Keratinocyte (primary cell): ENCODE data around the gene LACTBL1. TPM values are rescaled to one million over a fixed set of nuclear protein-coding genes. Genes with fewer than 3 reads are reported as not detected.

ENCODE experiments used
- DNase-seq: peaks from one replicate; pipeline ENCODE4 v3.0.0-alpha.2; 2011; ENCODE audit warnings: low read depth, missing footprints, low spot score
- FAIRE-seq: peaks from 2 replicates; lab custom pipeline; 2011; peaks lifted over from hg19 to GRCh38; lab: Jason Lieb, UNC
- H2AFZ ChIP-seq: 2 replicates; pipeline ENCODE4 v1.6.0; 2012; ENCODE audit warnings: low read length, control low read depth, inconsistent platforms; ENCODE audit not compliant: control insufficient read depth
- H3K27ac ChIP-seq: 2 replicates; pipeline ENCODE4 v1.5.1; 2011; ENCODE audit warnings: low read length; ENCODE audit not compliant: control insufficient read depth, insufficient read depth
- H3K27me3 ChIP-seq: 3 replicates; pipeline ENCODE4 v1.6.0; 2011; ENCODE audit warnings: low read length; ENCODE audit not compliant: control insufficient read depth, insufficient read depth; ENCODE audit errors: extremely low read depth
- H3K36me3 ChIP-seq, 2 experiments: 2 replicates in 1 of 2; 3 replicates in 1 of 2; pipeline ENCODE4 v1.5.1; 2011; ENCODE audit warnings: low read length in 2 of 2, mild to moderate bottlenecking in 1 of 2; ENCODE audit not compliant: control insufficient read depth in 2 of 2, insufficient read depth in 2 of 2; ENCODE audit errors: extremely low read depth in 1 of 2
- H3K4me1 ChIP-seq: 3 replicates; pipeline ENCODE4 v1.5.1; 2011; ENCODE audit warnings: low read length; ENCODE audit not compliant: control insufficient read depth, insufficient read depth; ENCODE audit errors: extremely low read depth
- H3K4me2 ChIP-seq: 3 replicates; pipeline ENCODE4 v1.6.0; 2011; ENCODE audit warnings: low read depth, low read length; ENCODE audit not compliant: control insufficient read depth, insufficient read depth; ENCODE audit errors: extremely low read depth
- H3K4me3 ChIP-seq, 3 experiments: fragments of 200-600 bp in 1 of 3; sonication (generic) in 1 of 3; 2 replicates in 2 of 3; 3 replicates in 1 of 3; pipeline ENCODE4 v1.5.1; 2011 to 2016; ENCODE audit warnings: low read length in 3 of 3, mild to moderate bottlenecking in 3 of 3, control low read depth in 2 of 3, inconsistent platforms in 1 of 3, low read depth in 1 of 3, mixed read lengths in 1 of 3, mixed run types in 1 of 3, moderate library complexity in 1 of 3; ENCODE audit not compliant: control insufficient read depth in 2 of 3, insufficient read depth in 2 of 3; ENCODE audit errors: extremely low read depth in 1 of 3
- H3K79me2 ChIP-seq: 2 replicates; pipeline ENCODE4 v1.6.0; 2012; ENCODE audit warnings: low read length; ENCODE audit not compliant: control insufficient read depth, insufficient read depth
- H3K9ac ChIP-seq: 3 replicates; pipeline ENCODE4 v1.6.0; 2011; ENCODE audit warnings: low read length; ENCODE audit not compliant: control insufficient read depth, insufficient read depth; ENCODE audit errors: extremely low read depth
- H3K9me1 ChIP-seq: 3 replicates; pipeline ENCODE4 v1.6.0; 2011; ENCODE audit warnings: low read length; ENCODE audit not compliant: control insufficient read depth, insufficient read depth; ENCODE audit errors: extremely low read depth
- H3K9me3 ChIP-seq: 2 replicates; pipeline ENCODE4 v1.5.1; 2012; ENCODE audit warnings: low read depth, low read length; ENCODE audit not compliant: control insufficient read depth
- H4K20me1 ChIP-seq: 3 replicates; pipeline ENCODE4 v1.6.0; 2011; ENCODE audit warnings: low read length; ENCODE audit not compliant: control insufficient read depth, insufficient read depth; ENCODE audit errors: extremely low read depth
- EZH2 ChIP-seq: IDR thresholded peaks from one replicate; pipeline ENCODE4 v1.6.1; 2012; ENCODE audit warnings: inconsistent platforms, mild to moderate bottlenecking, low read length, moderate library complexity
- dilution Hi-C: fragments of 300-500 bp; cut with MboI; formaldehyde crosslinking; loops from one replicate; pipeline ENCODE4 v1.7.0; 2020; ENCODE audit warnings: low sequenced_read_pairs; ENCODE audit not compliant: extremely low pct_ligation_motif_present
- polyA minus RNA-seq, 3 experiments: library from RNA; depleted of rRNA, polyadenylated mRNA; stranded (reverse); fragments of >200 nt; gene quantifications; 1 replicate in 1 of 3; 2 replicates in 1 of 3; 3 replicates in 1 of 3; pipeline ENCODE4 v1.2.3, GENCODE V29; 2011
- polyA plus RNA-seq, 5 experiments: library from polyadenylated mRNA; depleted of rRNA in 3 of 5; stranded (reverse) in 3 of 5; stranded (forward) in 1 of 5; unstranded in 1 of 5; fragments of >200 nt; gene quantifications; 1 replicate in 1 of 5; 2 replicates in 3 of 5; 3 replicates in 1 of 5; pipeline versions ENCODE4 v1.2.1 to v1.2.3, GENCODE V29; 2011 to 2012; ENCODE audit warnings: missing spikeins in 2 of 5, low read depth in 1 of 5, low replicate concordance in 1 of 5
- TF ChIP-seq, protein P1 (sequence below), 3 experiments: IDR thresholded peaks in 1 of 3; conservative IDR thresholded peaks in 1 of 3; optimal IDR thresholded peaks in 1 of 3; 2 replicates in 2 of 3; 3 replicates in 1 of 3; pipeline versions ENCODE3 to v1.5.1; 2011; ENCODE audit warnings: low read length in 3 of 3, mild to moderate bottlenecking in 3 of 3, moderate library complexity in 2 of 3, control low read depth in 1 of 3, inconsistent platforms in 1 of 3; ENCODE audit not compliant: insufficient read depth in 2 of 3; ENCODE audit errors: extremely low read depth in 1 of 3

Gene LACTBL1, protein sequence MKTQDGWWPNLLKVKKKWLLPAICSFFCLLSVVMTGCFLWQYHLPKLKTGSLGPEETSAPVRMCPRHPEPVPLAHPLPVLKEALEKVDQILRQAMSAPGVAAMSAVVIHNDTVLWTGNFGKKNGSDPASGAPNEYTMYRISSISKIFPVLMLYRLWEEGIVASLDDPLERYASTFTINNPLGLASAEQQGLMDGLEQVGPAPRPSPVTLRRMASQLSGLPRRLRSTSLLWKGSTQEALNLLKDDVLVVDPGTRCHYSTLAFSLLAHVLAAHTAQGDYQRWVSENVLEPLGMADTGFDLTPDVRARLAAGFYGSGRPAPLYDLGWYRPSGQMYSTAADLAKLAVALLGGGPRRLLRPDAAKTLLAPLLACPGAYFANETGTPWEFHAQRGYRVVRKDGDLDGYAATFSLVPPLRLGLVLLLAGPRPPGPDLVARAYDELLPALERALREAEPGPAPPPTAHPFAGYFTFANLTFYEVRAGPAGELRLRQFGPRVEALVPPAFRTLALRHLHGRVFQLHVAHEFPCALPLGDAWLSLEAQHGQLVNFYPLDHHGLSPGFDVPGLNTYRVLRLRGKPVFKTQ
- polyA plus RNA-seq = not detected in 3 replicates
- polyA plus RNA-seq (2011; ENCODE audit: low read depth) = not detected
- polyA plus RNA-seq (2011; cell fraction: cytosol; rRNA removed) = not detected in 2 replicates
- not detected in 2 replicates for polyA plus RNA-seq (2011; cell fraction: nucleus; rRNA removed)
- polyA plus RNA-seq (2012; ENCODE audit: low replicate concordance) = not detected in 2 replicates
- not detected in 3 replicates for polyA minus RNA-seq
- not detected for polyA minus RNA-seq (2011; cell fraction: cytosol; rRNA and poly(A)+ RNA removed)
- not detected in 2 replicates for polyA minus RNA-seq (2011; cell fraction: nucleus; rRNA and poly(A)+ RNA removed)

DNA sequence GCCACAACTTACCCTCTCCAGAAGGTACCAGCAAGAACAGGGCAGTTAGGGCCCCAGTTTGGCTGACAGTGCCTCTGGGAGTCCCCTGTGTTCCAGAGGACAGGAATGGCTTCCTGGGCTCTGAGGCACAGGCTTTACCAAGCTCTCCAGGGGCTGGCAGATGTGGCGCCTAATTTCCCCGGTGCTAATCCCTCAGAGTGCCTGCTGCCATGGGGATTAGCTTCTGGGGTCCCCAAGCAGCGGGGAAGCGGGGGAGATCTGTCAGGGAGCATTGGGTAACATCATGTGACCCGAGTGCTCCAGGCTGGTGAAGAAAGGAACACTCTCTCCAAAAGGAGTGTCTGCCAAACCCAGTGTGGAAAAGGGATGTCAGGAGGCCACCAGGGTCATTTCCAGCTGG, at the start of gene LACTBL1:
Gene LACTBL1 (minus strand): TSS at position 107 of the 400 bp plus-strand sequence. CDS start 550 bp downstream, outside the sequence.
- H3K9me1 ChIP-seq = no peaks in the 10 kb centered on the region
- DNase-seq (no peak), FAIRE-seq (no peak)
- no peaks in the 10 kb centered on the region for H3K9me3 ChIP-seq
- no peak within 1 kb of the TSS for H3K9ac ChIP-seq
- no peaks in the 10 kb centered on the region for H3K79me2 ChIP-seq
- no peaks in the 10 kb centered on the region for H4K20me1 ChIP-seq
- peaks cover 13% of the 10 kb centered on the region for H3K4me1 ChIP-seq
- H3K4me2 ChIP-seq = no peak within 1 kb of the TSS
- H2AFZ ChIP-seq = no peak within 1 kb of the TSS
- H3K4me3 ChIP-seq = no peak within 1 kb of the TSS
- peaks cover 22% of the 10 kb centered on the region for H3K27me3 ChIP-seq
- no peak within 1 kb of the TSS for H3K27ac ChIP-seq
- H3K36me3 ChIP-seq = no peaks in the 10 kb centered on the region
- dilution Hi-C loops = no loop called here
- no peak for TF ChIP-seq EZH2
- TF ChIP-seq, protein P1, sequence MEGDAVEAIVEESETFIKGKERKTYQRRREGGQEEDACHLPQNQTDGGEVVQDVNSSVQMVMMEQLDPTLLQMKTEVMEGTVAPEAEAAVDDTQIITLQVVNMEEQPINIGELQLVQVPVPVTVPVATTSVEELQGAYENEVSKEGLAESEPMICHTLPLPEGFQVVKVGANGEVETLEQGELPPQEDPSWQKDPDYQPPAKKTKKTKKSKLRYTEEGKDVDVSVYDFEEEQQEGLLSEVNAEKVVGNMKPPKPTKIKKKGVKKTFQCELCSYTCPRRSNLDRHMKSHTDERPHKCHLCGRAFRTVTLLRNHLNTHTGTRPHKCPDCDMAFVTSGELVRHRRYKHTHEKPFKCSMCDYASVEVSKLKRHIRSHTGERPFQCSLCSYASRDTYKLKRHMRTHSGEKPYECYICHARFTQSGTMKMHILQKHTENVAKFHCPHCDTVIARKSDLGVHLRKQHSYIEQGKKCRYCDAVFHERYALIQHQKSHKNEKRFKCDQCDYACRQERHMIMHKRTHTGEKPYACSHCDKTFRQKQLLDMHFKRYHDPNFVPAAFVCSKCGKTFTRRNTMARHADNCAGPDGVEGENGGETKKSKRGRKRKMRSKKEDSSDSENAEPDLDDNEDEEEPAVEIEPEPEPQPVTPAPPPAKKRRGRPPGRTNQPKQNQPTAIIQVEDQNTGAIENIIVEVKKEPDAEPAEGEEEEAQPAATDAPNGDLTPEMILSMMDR (optimal IDR thresholded peaks at IDR 0.05 in 1 of 3, IDR thresholded peaks at IDR 0.05 in 1 of 3, conservative IDR thresholded peaks at IDR 0.05 in 1 of 3; ENCODE audit: extremely low read depth in 1 of 3, insufficient read depth in 2 of 3, low read length in 3 of 3) = no peak

DNA sequence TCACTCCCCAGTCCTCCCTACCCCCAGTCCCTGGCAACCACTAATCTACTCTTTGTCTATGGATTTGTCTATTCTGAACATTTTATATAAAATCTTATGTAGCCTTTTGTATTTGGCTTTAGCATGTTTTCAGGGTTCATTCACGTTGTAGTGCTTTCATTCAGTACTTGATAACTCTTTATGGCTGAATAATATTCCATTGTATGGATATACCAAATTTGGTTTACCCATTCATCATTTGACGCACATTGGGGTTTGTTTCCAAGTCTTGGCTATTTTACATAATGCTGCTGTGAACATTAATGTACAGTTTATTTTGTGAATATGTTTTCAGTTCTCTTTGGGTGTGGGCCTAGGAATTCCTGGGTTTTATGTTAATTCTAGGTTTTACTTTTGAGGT, 49.2 kb upstream of the LACTBL1 start:
- no peaks in the 10 kb centered on the region for H3K9me3 ChIP-seq
- H3K4me3 ChIP-seq = peak overlapping the region in 1 of 3 experiments; percentile 98
- no peak overlapping the region for H2AFZ ChIP-seq
- H3K9ac ChIP-seq = no peak overlapping the region
- no peak for TF ChIP-seq EZH2
- TF ChIP-seq, protein P1 (optimal IDR thresholded peaks at IDR 0.05 in 1 of 3, IDR thresholded peaks at IDR 0.05 in 1 of 3, conservative IDR thresholded peaks at IDR 0.05 in 1 of 3; ENCODE audit: extremely low read depth in 1 of 3, insufficient read depth in 2 of 3, low read length in 3 of 3) = no peak
- peaks cover 8% of the 10 kb centered on the region for H3K4me1 ChIP-seq
- H3K36me3 ChIP-seq = peaks cover 0 to 2% of the 10 kb centered on the region in 2 experiments
- H3K79me2 ChIP-seq = peaks cover 75% of the 10 kb centered on the region
- no peak for FAIRE-seq
- no peak overlapping the region for H3K27ac ChIP-seq
- H4K20me1 ChIP-seq = peaks cover 5% of the 10 kb centered on the region
- dilution Hi-C loops = no loop called here
- H3K27me3 ChIP-seq = no peaks in the 10 kb centered on the region
- no peak for DNase-seq
- no peaks in the 10 kb centered on the region for H3K9me1 ChIP-seq
- H3K4me2 ChIP-seq = peak overlapping the region; percentile 100
